HL-60 (cell line): ENCODE results near the gene TMPRSS12.
"Not testable (repeated sequence)": the region's sequence is repeated elsewhere in the genome, so short reads cannot be mapped to it uniquely, and the experiment has no call there.

Experiments
- SPI1 ChIP-seq: IDR thresholded peaks from 2 replicates; pipeline ENCODE4 v1.6.1; 2012; ENCODE audit warnings: low read depth, mild to moderate bottlenecking, borderline replicate concordance
- TF ChIP-seq, protein P1 (sequence below): IDR thresholded peaks from one replicate; pipeline ENCODE4 v1.5.1; 2011; ENCODE audit warnings: low read length, control low read depth, inconsistent platforms; ENCODE audit not compliant: insufficient read depth

DNA sequence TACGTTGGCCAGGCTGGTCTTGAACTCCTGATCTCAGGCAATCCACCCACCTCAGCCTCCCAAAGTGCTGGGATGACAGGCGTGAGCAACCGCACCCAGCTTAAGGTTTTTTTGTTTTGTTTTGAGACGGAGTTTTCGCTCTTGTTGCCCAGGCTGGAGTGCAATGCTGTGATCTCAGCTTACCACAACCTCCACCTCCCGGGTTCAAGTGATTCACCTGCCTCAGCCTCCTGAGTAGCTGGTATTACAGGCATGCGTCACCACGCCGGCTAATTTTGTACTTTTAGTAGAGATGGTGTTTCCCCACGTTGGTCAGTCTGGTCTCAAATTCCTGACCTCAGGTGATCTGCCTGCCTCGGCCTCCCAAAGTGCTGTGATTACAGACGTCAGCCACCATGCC, 87.8 kb downstream of the TMPRSS12 start:
- TF ChIP-seq SPI1, result not testable (repeated sequence)
- TF ChIP-seq, protein P1, sequence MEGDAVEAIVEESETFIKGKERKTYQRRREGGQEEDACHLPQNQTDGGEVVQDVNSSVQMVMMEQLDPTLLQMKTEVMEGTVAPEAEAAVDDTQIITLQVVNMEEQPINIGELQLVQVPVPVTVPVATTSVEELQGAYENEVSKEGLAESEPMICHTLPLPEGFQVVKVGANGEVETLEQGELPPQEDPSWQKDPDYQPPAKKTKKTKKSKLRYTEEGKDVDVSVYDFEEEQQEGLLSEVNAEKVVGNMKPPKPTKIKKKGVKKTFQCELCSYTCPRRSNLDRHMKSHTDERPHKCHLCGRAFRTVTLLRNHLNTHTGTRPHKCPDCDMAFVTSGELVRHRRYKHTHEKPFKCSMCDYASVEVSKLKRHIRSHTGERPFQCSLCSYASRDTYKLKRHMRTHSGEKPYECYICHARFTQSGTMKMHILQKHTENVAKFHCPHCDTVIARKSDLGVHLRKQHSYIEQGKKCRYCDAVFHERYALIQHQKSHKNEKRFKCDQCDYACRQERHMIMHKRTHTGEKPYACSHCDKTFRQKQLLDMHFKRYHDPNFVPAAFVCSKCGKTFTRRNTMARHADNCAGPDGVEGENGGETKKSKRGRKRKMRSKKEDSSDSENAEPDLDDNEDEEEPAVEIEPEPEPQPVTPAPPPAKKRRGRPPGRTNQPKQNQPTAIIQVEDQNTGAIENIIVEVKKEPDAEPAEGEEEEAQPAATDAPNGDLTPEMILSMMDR, result not testable (repeated sequence)
